Dedifferentiated amniotic fluid mesenchymal stem cell (primary cell): Measurements from ENCODE around the gene PNLDC1.
"Not testable (repeated sequence)": the region's sequence is repeated elsewhere in the genome, so short reads cannot be mapped to it uniquely, and the experiment has no call there.

Experiments used
- DNase-seq: peaks from one replicate; pipeline ENCODE4 v3.0.0-alpha.2; 2016; ENCODE audit errors: extremely low spot score

PNLDC1 gene

DNA sequence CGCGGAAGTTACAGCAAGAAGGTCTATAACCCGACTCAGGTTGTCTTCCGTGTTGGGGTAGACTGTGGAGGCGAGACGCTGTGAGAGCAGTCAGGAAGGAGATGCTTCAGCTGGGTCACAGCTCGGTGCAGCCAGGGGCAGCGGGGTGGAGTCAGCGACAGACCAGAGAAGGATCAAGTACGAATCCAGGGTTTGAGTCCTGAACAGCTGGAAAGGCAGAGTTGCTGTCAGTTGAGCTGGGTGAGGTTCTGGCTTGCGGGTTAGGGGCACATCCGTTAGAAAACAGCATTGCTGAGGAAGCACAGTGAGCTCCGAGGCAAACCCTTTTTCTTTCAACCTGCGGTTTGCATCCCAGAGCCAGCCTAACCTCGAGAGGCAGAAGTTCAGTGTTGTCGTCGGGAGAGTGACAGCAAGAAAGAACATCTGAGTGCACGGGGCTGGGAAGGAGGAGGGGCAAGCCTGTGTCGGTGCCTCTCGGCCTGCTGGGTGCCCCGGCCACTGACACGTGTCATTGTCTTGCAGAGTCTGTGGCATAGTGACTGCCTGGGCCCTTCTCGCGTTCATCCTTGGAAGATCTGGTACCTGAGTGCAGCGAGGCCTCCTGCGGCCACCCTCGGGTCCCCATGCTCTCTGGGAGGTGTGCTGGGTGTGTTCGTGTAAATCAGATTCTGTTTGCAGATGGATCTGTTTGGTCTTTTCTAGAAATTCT lies 20.0 kb downstream of the PNLDC1 start:
- DNase-seq, result no peak

DNA sequence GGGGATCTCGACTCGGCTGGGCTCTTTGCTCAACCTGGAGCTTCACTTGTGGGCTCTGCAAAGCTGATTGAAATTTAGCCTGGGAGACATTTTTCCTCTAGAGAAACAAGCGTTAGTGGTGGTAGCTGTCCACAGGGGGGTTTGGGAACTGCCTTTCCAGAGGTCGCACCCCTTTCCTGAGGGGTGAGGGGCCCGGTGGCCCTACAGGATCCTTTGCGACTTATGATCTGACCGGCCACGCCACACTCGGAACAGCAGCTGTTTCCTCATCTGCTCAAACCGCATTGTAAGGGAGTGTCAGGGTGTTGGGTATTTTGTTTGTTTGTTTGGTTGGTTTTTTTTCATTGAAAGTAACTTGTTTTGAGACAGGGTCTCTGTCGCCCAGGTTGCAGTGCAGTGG lies 21.0 kb downstream of the PNLDC1 start:
- DNase-seq, result no peak

DNA sequence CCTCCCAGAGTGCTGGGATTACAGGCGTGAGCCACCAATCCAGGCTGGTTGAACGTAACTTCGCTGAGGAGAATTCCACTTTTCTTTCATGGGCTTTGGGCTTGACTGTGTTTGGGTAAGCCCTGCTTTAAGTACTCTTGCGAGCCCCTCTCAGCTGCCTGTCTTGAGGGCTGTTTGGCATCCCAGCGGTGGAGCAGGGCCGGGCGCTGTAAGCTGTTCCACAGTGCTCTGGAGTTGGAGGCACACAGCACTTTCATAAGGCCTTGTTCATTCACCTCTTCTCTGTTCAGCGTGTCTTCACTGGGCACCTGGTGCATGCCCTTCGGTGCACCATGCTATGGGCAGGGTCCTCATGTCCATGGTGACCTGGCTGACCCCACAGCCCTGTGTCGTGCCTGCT lies 21.6 kb downstream of the PNLDC1 start:
- no peak for DNase-seq

DNA sequence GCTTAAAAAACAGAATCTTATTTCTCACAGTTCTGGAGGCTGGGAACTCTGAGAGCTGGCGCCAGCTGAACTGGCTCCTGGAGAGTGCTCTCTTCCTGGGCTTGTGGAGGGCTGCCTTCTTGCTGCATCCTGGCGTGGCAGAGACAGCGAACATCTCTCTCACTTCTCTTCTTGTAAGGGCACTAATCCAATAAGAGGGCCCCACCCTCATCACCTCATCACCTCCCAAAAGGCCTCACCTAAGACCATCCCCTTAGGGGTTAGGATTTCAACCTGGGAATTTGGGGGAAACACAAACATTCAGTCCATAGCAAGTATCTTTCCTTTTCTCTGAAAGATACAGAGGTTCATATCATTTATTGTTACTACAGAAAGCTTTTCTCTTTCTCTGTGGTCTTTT lies 23.9 kb downstream of the PNLDC1 start:
- no peak for DNase-seq

DNA sequence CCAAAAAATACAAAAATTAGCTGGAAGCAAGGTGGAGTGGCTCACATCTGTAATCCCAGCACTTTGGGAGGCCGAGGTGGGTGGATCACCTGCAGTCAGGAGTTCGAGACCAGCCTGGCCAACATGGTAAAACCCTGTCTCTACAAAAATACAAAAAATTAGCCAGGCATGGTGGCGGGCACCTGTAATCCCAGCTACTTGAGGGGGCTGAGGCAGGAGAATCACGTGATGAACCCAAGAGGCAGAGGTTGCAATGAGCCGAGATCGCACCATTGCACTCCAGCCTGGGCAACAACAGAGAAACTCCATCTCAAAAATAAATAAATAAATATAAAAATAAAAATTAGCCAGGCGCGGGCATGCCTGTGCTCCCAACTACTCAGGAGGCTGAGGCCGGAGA lies 24.6 kb downstream of the PNLDC1 start:
- not testable (repeated sequence) for DNase-seq

DNA sequence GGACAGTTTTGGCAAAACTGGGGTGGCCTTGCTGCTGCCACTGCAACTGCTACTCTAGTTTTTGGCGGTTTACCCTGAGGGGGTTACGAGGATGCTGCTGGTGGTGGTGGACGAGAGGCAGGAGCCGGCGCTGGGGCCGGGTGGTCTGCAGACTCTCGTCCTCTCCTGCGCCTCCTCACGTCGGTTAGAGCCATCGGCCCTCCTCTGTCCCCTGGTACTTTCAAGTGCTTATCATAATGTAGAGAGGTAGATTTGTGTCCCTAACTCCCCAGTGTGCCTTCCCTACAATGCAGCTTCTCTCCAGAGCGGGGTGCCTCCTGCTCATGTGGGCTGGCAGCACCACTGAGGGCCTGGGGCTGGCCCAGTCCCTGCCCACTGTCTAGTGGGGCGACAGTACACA lies 25.9 kb downstream of the PNLDC1 start:
- DNase-seq, result no peak

DNA sequence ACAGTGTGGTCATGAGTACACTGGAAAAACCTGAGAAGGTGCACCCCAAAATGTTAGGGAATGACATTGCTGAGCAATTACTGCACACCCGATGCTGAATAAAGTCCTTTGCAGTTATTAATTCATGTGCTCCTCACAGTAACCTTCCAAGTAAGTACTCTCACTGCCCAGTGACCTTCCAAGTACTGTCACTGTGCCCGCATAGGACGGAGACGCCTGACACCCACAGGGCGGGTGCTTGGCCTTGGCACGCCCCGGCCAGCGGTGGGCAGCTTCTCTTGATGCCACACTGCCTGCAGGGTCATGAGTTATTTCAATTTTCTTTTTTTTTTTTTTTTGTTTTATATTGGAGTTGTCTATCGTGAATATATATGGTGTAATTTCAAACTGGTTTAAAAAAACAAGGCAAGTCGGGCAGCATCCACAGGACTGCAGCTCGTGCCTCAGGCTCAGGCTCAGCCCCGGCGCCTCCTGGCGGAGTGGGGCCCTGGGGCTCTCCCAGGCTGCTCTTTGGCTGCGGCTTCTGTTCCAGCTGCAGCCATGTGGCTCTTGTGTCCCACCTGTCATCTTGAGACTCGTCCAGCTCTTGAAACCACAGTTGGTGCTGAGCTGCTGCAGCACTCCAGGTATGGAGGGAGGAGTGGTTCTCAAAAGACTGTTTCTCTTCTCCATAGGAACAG lies 27.0 kb downstream of the PNLDC1 start:
- DNase-seq, result no peak

DNA sequence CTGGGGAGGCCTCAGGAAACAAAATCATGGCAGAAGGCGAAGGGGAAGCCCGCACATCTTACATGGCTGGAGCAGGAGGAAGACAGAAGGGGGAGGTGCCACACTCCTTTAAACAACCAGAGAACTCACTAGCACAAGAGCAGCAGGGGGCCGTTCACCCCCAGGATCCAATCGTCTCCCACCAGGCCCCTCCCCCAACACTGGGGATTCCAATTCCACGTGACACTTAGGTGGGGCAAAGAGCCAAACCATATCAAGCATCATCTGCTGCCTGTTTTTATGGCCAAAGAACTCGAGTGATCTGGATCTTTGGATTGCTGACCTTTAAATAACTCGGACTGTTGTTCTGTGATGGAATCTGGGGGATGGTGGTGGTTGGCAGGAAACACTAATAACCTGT lies 28.0 kb downstream of the PNLDC1 start:
- DNase-seq, result no peak

DNA sequence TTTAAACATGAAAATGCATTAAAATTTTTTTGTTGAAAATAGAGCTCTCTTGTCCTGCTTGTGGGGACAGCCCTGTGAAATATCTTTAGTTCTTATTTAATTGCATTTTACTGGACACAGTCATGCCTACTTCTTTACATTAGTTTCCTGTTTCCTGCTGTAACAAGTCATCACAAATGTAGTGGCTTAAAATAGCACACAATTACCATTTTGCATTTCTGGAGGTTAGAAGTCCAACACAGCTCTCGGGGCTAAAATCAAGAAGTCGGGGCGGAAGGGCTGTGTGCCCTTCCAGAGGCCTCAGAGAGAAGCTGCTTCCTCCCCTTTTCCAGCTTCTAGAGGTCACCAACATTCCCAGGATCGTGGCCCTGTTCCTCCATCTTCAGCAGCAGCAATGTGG lies 29.4 kb downstream of the PNLDC1 start:
- no peak for DNase-seq

DNA sequence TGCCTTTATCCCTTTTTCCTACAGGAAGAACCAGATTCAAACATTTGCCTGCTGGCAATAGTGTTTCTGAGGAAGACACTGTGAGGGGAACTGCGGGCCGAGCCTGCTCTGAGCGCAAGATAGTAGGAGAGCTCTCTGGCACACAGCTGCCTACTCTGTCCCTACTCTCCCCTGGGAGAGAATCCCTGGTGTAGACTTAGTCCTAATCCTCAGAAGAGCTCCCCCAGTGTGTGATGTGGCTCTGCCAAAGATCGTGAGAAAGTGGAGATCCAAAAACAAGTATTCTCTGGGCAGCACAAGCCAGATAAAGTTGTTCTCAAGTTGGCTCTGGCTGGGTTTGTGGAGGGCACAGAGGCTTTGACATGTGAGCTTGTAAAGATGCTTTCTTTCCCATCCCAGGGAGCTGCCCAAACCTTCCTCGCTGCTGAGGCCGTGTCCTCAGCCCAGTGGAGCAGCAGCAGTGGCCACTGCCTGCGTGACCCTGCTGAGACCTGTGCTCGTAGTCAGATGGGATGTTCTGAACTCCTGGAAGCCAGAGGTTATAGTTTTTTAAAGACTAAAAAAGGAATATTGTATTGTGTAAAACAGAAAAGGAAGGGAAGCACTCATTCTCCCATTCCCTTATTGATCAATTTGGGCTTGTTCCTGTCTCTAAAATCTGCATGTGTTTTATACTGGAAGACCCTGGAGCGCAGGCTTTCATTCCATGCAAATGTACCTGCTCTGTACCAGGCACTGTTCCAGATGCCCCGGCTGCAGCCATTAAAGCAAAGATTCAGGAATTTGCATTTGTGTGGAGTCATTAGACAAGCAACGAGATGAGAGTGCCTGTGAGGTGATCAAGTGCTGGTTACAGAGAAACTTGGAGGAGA lies 30.7 kb downstream of the PNLDC1 start:
- DNase-seq, result no peak

DNA sequence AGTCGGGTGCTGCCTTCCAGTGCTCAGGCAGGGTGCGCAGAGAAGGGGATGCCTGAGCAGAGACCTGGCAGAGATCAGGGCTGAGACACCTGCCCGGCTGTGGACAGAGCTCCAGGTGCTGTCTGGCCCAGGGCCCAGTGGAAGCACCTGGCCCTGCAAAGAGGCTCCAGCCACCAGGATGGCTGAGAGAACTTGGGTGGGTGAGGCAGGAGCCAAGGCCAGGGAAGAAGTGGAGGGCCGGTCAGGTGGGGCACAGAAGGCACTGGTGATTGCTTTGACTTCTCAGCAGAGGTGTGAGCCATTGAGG lies 31.2 kb downstream of the PNLDC1 start:
- no peak for DNase-seq

DNA sequence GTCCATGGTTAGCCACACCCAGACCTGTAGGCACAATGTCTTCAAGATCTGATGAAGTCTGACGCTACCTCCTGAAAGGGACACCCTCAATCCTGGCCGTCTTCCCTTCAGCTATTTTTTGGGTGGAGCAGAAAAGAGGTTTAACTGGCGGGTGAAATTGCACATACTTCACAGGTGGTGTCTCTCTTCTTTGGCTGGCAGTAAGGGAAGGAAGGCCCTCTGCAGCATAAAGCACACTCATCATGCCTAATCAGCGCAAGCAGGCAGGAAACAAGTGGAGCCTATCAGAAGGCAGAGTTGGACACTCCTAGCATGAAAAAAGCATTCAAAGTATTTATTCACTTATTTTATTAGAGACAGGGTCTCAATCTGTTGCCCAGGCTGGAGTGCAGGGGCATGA lies 32.9 kb downstream of the PNLDC1 start:
- DNase-seq, result no peak

DNA sequence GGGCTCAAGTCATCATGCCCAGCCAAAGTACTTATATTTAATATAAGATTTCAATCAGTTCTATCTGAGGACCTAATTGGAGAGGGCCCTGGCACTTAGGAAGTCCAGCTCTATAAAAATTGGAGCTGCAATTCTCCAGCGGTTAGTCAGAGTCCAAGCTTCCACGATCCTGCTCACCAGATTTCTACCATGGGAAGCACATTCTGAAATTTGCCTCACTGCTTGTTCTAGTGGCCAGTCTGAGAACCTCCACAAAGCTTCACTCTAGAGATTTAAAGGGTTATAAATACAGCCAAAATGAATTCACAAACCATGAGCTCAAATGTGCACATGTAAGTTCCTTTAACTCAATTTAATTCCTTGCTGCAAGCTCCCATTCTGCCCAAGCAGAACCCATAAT lies 33.5 kb downstream of the PNLDC1 start:
- DNase-seq, result no peak

DNA sequence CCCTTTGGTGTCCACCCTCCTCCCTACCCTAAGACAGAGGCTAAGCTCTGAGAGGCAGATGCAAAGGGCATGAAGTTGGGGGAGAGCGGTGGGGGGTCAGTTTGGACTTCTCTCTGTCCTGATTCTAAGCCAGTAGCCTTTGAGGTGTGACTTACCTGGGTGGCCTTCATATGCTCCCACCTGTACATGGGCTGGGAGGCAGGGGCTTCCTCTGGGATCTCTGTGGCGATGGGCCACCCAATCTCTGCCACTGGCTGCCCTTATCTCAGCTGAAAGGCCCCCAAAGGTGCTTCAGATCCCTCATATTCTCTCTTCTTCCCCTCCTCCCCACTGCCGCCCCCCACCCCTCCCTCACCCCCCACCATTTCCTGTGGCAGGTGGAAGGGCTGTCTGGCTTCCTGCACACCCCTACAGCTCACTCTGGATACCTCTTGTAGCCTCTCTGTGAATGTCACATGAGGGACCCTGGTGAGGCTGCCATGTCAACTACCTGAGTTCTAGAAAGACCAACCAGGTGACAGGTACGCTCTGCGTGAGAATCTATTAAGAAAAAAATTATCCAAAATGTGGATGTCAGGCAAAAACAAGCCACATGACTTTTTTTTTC lies 34.0 kb downstream of the PNLDC1 start:
- DNase-seq, result no peak

DNA sequence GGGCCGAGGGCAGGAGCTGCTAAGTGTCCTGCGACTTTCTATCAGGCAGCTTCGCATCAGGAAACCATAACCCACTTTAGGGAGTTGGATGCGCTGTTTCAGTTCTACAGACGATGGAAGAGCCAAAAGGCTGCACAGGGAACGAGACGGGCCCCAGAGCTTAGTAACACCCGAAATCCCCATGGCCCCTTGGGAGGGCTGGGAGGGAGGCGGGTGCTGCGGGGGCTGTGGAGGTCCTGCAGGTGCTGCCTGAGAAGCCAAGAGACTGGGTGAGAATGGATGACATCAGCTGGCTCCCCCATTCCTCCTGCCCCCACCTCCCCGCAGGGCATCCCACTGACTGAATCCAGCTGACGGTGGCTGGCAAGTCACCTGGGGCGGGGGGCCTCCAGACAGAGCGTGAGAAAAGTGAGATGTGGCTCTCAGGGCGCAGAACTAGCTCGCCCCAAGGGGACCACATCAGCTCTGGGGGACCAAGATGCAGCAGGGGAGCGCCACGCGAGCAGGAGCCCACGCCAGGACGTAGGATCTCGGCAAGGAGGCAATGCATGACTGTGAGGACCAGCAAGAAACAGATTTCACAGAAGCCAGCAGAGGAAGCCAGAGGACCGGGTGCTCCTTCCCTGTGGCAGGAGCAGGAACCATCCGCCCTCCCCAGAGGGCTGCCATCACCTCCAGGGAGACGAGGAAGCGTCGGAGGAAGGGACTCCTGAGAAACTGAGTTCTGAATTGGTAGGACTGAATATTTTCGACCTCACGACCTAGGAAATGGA lies 36.8 kb downstream of the PNLDC1 start:
- no peak for DNase-seq

DNA sequence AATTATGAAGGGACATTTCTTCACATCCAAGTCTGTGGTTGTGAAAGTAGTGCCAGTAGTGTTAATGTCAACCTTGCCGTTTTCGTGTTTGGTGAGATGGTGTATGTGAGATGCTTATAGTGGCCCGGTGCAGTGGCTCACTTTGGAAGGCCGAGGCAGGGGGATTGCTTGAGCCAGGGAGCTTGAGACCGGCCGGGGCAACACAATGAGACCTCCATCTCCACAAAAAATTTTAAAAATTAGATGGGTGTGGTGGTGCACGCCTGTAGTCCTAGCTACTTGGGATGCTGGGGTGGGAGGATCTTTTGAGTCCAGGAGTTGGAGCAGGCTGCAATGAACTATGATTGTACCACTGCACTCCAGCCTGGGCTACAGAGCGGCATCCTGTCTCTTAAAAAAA lies 37.4 kb downstream of the PNLDC1 start:
- no peak for DNase-seq

DNA sequence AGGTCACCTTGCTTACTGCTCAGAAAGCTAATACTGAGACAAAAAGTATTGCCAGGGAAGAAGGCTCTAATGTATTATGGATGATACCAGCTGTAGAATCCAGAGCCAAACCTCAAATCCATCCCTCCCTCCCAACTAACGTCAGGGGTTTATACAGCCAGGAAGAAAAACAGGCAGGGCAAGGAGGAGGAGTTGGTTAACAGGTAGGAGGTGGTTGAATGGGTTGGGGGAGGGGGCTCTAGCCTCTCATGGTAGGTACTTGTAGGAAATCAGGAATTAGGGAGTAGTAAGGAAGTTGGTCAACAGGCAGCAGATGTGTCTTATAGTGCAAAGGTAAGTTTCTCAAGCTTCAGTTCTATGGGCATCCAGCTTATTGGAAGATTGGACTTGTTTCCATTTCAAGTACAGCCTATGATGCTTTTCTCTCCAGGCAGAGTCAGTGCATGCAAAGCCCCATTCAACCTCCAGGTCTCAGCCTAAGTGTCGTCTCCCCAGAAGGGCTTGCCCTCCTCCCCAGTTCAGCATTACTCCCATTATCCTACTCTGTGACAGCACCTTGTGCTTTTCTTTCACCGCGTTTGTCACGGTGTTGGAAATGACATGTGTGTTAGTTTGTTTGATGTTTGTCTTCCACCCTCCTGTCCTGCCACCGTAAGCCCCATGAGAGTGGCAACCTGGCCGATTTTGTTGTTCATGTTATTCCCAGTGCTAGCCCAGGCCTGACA lies 38.1 kb downstream of the PNLDC1 start:
- no peak for DNase-seq

DNA sequence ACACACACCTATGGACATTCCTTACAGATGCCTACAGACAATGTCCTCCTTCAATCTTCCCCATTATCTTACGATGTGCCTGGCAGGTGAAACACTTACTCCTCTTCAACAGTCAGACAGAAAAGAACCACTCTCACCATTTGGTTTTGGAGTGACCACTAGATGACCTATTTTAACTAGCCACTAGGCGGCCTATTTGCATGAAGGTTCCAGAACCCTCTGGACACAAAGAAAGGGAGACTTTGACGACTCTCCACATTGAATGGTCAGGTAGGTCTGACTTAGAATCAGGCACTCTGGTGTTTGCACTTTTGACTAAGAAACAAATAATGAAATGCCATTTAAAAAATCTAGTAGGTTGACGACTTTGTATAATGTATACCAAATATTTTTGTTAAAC lies 42.0 kb downstream of the PNLDC1 start:
- DNase-seq, result no peak

DNA sequence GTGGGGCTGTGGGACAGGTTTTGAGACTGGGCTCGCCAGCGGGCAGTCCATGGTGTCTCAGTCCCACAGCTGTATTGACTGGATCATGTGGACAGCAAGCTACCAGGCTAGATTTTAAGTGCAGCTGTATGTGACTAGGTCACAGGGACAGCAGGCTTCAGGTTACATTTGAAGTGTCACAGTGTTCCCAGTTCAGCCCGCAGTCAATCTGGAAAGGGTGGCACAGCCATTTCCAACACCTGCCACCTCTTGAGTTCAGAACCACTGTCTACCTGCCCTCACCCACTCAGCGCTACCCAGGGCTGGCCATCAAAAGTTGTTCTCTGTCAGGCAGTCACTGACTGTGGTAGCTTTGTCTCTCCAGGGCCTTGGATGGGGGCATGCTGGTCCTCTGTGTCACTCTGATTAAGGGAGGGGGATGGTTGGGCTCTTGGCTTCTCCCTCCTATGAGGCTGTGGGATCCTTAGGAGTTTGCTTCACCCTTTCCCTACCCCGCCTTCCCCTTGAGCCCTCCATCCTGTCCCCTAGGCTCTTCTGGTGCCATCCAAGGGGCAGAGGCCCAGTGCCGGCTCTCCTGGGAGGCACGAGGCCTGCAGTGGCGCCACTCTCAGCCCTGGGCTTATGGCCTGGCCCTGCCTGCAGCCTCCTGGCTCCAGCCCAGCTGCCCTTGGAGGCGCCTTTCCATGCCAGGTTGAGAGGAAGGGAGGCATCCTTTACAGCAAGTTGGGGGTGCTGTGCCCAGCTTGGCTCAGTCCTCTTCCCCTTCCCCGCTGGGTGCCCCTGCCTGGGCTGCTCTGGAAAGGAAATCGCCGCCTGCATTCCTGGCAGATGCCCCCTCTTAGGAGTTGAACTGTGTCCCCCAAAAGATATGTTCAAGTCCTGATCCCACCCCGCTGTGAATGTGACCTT lies 44.9 kb downstream of the PNLDC1 start:
- DNase-seq, result no peak

DNA sequence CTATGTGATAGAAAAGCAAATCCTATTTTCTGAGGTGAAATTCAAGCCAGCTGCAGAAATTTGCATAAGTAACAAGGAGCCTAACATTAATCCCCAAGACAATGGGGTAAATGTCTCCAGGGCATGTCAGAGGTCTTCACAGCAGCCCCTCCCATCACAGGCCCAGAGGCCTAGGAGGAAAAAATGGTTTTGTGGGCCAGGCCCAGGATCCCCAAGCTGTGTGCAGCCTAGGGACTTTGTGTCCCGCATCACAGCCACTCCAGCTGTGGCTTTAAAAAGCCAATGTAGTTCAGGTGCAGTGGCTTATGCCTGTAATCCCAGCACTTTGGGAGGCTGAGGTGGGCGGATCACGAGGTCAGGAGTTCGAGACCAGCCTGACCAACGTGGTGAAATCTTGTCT lies 48.5 kb downstream of the PNLDC1 start:
- not testable (repeated sequence) for DNase-seq
